Measurements from ENCODE around the gene EHBP1.

The EHBP1 gene

GRCh38 chr2:62793213-62793612, 87.7 kb downstream of the EHBP1 start:
- no peaks in the 10 kb centered on the region for H3K27me3 Mint-ChIP-seq (ENCODE audit: low read depth, poor library complexity)
- H3K36me3 Mint-ChIP-seq (ENCODE audit: low read depth): no peaks in the 10 kb centered on the region
- H3K9me3 Mint-ChIP-seq: no peaks in the 10 kb centered on the region
- DNase-seq: no peak
- H3K4me1 Mint-ChIP-seq: no peaks in the 10 kb centered on the region
- no peak overlapping the region for H3K4me3 Mint-ChIP-seq
- TF ChIP-seq CTCF (IDR thresholded peaks at IDR 0.05): no peak
- peak overlapping the region; percentile 52 for H3K27ac Mint-ChIP-seq

GRCh38 chr2:62794791-62795190, 89.3 kb downstream of the EHBP1 start:
- DNase-seq: no peak
- TF ChIP-seq CTCF (IDR thresholded peaks at IDR 0.05): no peak
- Mint-ChIP-seq H3K27ac (no peak overlapping the region), H3K4me1 (no peaks in the 10 kb centered on the region), H3K9me3 (no peaks in the 10 kb centered on the region), H3K4me3 (no peak overlapping the region), H3K36me3 (ENCODE audit: low read depth) (no peaks in the 10 kb centered on the region), H3K27me3 (ENCODE audit: low read depth, poor library complexity) (no peaks in the 10 kb centered on the region)

- TF ChIP-seq CTCF (IDR thresholded peaks at IDR 0.05): no peak
- no peaks in the 10 kb centered on the region for H3K4me1 Mint-ChIP-seq
- H3K9me3 Mint-ChIP-seq: no peaks in the 10 kb centered on the region
- H3K27ac Mint-ChIP-seq: no peak overlapping the region
- DNase-seq: no peak
- no peaks in the 10 kb centered on the region for H3K27me3 Mint-ChIP-seq (ENCODE audit: low read depth, poor library complexity)
- H3K4me3 Mint-ChIP-seq: no peak overlapping the region
- H3K36me3 Mint-ChIP-seq (ENCODE audit: low read depth): no peaks in the 10 kb centered on the region
Observed at GRCh38 chr2:62795341-62795740, 89.8 kb downstream of the EHBP1 start.

GRCh38 chr2:62797107-62797506, 91.6 kb downstream of the EHBP1 start:
- no peak for DNase-seq
- Mint-ChIP-seq H3K27me3 (ENCODE audit: low read depth, poor library complexity) (no peaks in the 10 kb centered on the region), H3K4me1 (no peaks in the 10 kb centered on the region), H3K9me3 (no peaks in the 10 kb centered on the region), H3K27ac (no peak overlapping the region), H3K36me3 (ENCODE audit: low read depth) (no peaks in the 10 kb centered on the region), H3K4me3 (no peak overlapping the region)
- no peak for TF ChIP-seq CTCF (IDR thresholded peaks at IDR 0.05)

- no peak for TF ChIP-seq CTCF (IDR thresholded peaks at IDR 0.05)
- peaks cover 10% of the 10 kb centered on the region for H3K36me3 Mint-ChIP-seq (ENCODE audit: low read depth)
- no peak for DNase-seq
Observed at GRCh38 chr2:62800618-62801017, 95.1 kb downstream of the EHBP1 start.

GRCh38 chr2:62801110-62801509, 95.6 kb downstream of the EHBP1 start:
- no peak for DNase-seq
- no peak overlapping the region for H3K27ac Mint-ChIP-seq
- peaks cover 15% of the 10 kb centered on the region for H3K36me3 Mint-ChIP-seq (ENCODE audit: low read depth)
- H3K9me3 Mint-ChIP-seq: peaks cover 7% of the 10 kb centered on the region
- TF ChIP-seq CTCF (IDR thresholded peaks at IDR 0.05): no peak
- H3K4me3 Mint-ChIP-seq: no peak overlapping the region
- H3K27me3 Mint-ChIP-seq (ENCODE audit: low read depth, poor library complexity): no peaks in the 10 kb centered on the region
- H3K4me1 Mint-ChIP-seq: no peaks in the 10 kb centered on the region

More at GRCh38 chr2:62800618-62801017, 95.1 kb downstream of the EHBP1 start:
- Mint-ChIP-seq H3K4me3 (no peak overlapping the region), H3K27ac (no peak overlapping the region), H3K4me1 (no peaks in the 10 kb centered on the region), H3K27me3 (ENCODE audit: low read depth, poor library complexity) (no peaks in the 10 kb centered on the region), H3K9me3 (peaks cover 3% of the 10 kb centered on the region)
